Ascending aorta (tissue), 2 donors: ENCODE data around the gene GJB3. TPM values are rescaled to one million over a fixed set of nuclear protein-coding genes. Genes with fewer than 3 reads are reported as not detected.
"Not testable (repeated sequence)": the region's sequence is repeated elsewhere in the genome, so short reads cannot be mapped to it uniquely, and the experiment has no call there.

Experiments used
- DNase-seq, 2 donors: peaks; one replicate each; pipeline ENCODE4 v3.0.0-alpha.2; 2019; ENCODE audit warnings: low spot score in 2 of 2
- H3K27ac ChIP-seq, 2 donors: fragments of 200-600 bp; sonication (generic); one replicate each; pipeline ENCODE4 v1.5.1; 2016 to 2017; ENCODE audit warnings: mild to moderate bottlenecking in 1 of 2
- H3K27me3 ChIP-seq: fragments of 200-600 bp; sonication (generic); one replicate; pipeline ENCODE4 v1.5.1; 2017
- H3K36me3 ChIP-seq, 2 donors: fragments of 200-600 bp; sonication (generic); one replicate each; pipeline ENCODE4 v1.5.1; 2016
- H3K4me1 ChIP-seq, 2 donors: fragments of 200-600 bp; sonication (generic); one replicate each; pipeline ENCODE4 v1.5.1; 2016 to 2017; ENCODE audit warnings: mild to moderate bottlenecking in 1 of 2
- H3K4me3 ChIP-seq, 2 donors: fragments of 200-600 bp; sonication (generic); one replicate each; pipeline ENCODE4 v1.5.1; 2016 to 2017; ENCODE audit warnings: mild to moderate bottlenecking in 1 of 2
- H3K9me3 ChIP-seq, 2 donors: fragments of 200-600 bp; sonication (generic); one replicate each; pipeline ENCODE4 v1.5.1; 2016
- CTCF ChIP-seq, 3 experiments: fragments of 200-600 bp in 2 of 3; fragments of 450-650 bp in 1 of 3; sonication (generic) in 2 of 3; IDR thresholded peaks; one replicate each; pipeline ENCODE4 v1.5.1; 2016 to 2019; ENCODE audit warnings: antibody characterized with exemption in 3 of 3, mild to moderate bottlenecking in 1 of 3, moderate library complexity in 1 of 3
- intact Hi-C: fragments of 100-400 bp; cut with DNase I; formaldehyde crosslinking; loops from one replicate; pipeline ENCODE4 v1.15.1; 2023
- total RNA-seq: library from RNA; depleted of rRNA; stranded (reverse); fragments of >200 nt; gene quantifications from one replicate; pipeline ENCODE4 v1.1.0, GENCODE V29; 2016

Gene GJB3
- total RNA-seq, result not detected

- intact Hi-C loops, result no loop called here
- Histone ChIP-seq H3K4me3 (peak within 1 kb of the TSS; percentile 56 to 68), H3K36me3 (no peaks in the 10 kb centered on the region), H3K9me3 (no peaks in the 10 kb centered on the region), H3K27me3 (peaks cover 6% of the 10 kb centered on the region), H3K27ac (no peak within 1 kb of the TSS), H3K4me1 (peaks cover 5 to 12% of the 10 kb centered on the region in 2 donors)
- TF ChIP-seq CTCF (IDR thresholded peaks at IDR 0.05), result no peak
- peak in 1 of 2 donors; percentile 61 for DNase-seq
These were observed at the start of gene GJB3 for GRCh38 chr1:34781071-34781843. Gene GJB3, plus strand, starts transcription at chr1:34781214. Its CDS starts 3,549 bp downstream, at chr1:34784763.

DNA sequence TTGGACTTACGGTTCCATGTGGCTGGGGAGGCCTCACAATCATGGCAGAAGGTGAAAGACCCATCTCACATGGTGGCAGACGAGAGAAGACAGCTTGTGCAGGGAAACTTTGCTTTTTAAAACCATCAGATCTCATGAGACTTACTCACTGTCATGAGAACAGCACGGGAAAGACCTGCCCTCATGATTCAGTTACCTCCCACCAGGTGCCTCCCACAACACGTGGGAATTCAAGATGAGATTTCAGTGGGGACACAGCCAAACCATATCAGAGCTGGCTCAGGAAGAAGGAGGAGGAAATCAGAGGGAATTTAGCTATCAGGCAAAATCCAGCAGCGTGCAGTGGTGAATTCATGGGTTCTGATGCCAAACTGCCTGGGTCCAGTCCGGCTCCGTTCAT is 48.2 kb upstream of the GJB3 start:
- H3K9me3 ChIP-seq, result not testable (repeated sequence)

GRCh38 chr1:34736692-34737091 is 44.3 kb upstream of the GJB3 start:
- intact Hi-C loops, result no loop called here
- no peaks in the 10 kb centered on the region for H3K27me3 ChIP-seq

More for the DNA sequence above, 48.2 kb upstream of the GJB3 start:
- H3K27me3 ChIP-seq, H3K27ac ChIP-seq, DNase-seq, H3K36me3 ChIP-seq, H3K4me1 ChIP-seq, intact Hi-C loops, H3K4me3 ChIP-seq: not testable (repeated sequence)

GRCh38 chr1:34737236-34737635 is 43.8 kb upstream of the GJB3 start:
- H3K9me3 ChIP-seq, H3K4me1 ChIP-seq, DNase-seq, H3K27ac ChIP-seq, H3K36me3 ChIP-seq, H3K4me3 ChIP-seq, H3K27me3 ChIP-seq, intact Hi-C loops: not testable (repeated sequence)

More at GRCh38 chr1:34736692-34737091, 44.3 kb upstream of the GJB3 start:
- Histone ChIP-seq H3K27ac (no peak overlapping the region), H3K4me1 (no peaks in the 10 kb centered on the region), H3K4me3 (no peak overlapping the region), H3K36me3 (no peaks in the 10 kb centered on the region), H3K9me3 (no peaks in the 10 kb centered on the region)
- TF ChIP-seq CTCF (IDR thresholded peaks at IDR 0.05), result no peak
- no peak for DNase-seq

DNA sequence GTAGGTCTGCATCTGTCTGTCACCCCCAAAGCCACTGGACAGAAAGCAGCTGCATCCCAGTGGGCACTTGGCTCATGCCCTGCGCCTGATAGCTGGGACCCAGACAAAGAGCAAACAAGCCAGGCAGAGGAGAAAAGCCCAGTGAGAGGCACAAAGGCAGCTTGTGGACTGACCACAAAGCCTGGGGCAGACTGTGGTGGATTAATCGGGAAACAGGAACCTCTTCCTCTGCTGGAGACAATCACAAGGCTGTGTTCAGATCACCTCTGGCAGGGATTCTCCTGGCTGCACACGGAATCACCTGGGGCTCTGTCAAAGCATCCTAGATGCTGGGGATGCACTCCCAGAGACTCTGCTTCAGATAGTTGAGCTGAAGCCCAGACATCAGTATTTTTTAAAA is 41.4 kb upstream of the GJB3 start:
- H3K36me3 ChIP-seq, result no peaks in the 10 kb centered on the region
- H3K27me3 ChIP-seq, result no peaks in the 10 kb centered on the region
- no peak for TF ChIP-seq CTCF (IDR thresholded peaks at IDR 0.05)
- no peak overlapping the region for H3K4me3 ChIP-seq
- H3K9me3 ChIP-seq, result no peaks in the 10 kb centered on the region
- DNase-seq, result no peak
- no peak overlapping the region for H3K27ac ChIP-seq
- H3K4me1 ChIP-seq, result no peaks in the 10 kb centered on the region
- intact Hi-C loops, result no loop called here

- no peaks in the 10 kb centered on the region for H3K4me1 ChIP-seq
- intact Hi-C loops, result no loop called here
- no peak overlapping the region for H3K27ac ChIP-seq
- no peaks in the 10 kb centered on the region for H3K27me3 ChIP-seq
- H3K4me3 ChIP-seq, result no peak overlapping the region
- H3K36me3 ChIP-seq, result no peaks in the 10 kb centered on the region
- no peak for TF ChIP-seq CTCF (IDR thresholded peaks at IDR 0.05)
- no peaks in the 10 kb centered on the region for H3K9me3 ChIP-seq
- DNase-seq, result no peak
These were observed 40.7 kb upstream of the GJB3 start for GRCh38 chr1:34740161-34740868.
